ENCODE results near the gene B4GALNT3. TPM values are rescaled to one million over a fixed set of nuclear protein-coding genes. Genes with fewer than 3 reads are reported as not detected.

B4GALNT3 gene
- total and polyA plus RNA-seq, 2 of the 13 experiments (the other 11 are each of a cell fraction or from before 2014, with no cell fraction given), result 3.2 to 4.4 TPM

- peak; percentile 87 to 88 for TF ChIP-seq HMGXB4 (CRISPR knock-in tag; IDR thresholded peaks at IDR 0.05; ENCODE audit: borderline replicate concordance in 1 of 2, low read depth in 1 of 2)
- peak; percentile 36 for TF ChIP-seq ZNF263 (CRISPR knock-in tag; IDR thresholded peaks at IDR 0.05)
- no peak for TF ChIP-seq TP53 (CRISPR knock-in tag; conservative IDR thresholded peaks at IDR 0.05)
- no peak; the same call in 1 of the 2 replicates for TF ChIP-seq MXD4 (CRISPR knock-in tag; IDR thresholded peaks at IDR 0.05)
- no peak for TF ChIP-seq SNAI1 (CRISPR knock-in tag; IDR thresholded peaks at IDR 0.05; ENCODE audit: borderline replicate concordance)
- TF ChIP-seq ZNF18 (CRISPR knock-in tag; IDR thresholded peaks at IDR 0.05; ENCODE audit: insufficient replicate concordance), result peak; percentile 12
- TF ChIP-seq ZNF33B (CRISPR knock-in tag; IDR thresholded peaks at IDR 0.05), result 0 out of 2 replicates have a peak, but pooled peaks have one; percentile 7
- no peak for TF ChIP-seq HIC2 (CRISPR knock-in tag; IDR thresholded peaks at IDR 0.05; ENCODE audit: low read depth)
- peak; percentile 82 for TF ChIP-seq ZNF777 (CRISPR knock-in tag; IDR thresholded peaks at IDR 0.05)
- TF ChIP-seq NR2F6 (IDR thresholded peaks at IDR 0.05), result peak; percentile 88
- peak; percentile 49; the same call in 1 of the 2 replicates for TF ChIP-seq NR2F6 (CRISPR knock-in tag; IDR thresholded peaks at IDR 0.05)
- no peak for TF ChIP-seq HNF4G (IDR thresholded peaks at IDR 0.05; ENCODE audit: borderline replicate concordance, low read depth, low read length)
- TF ChIP-seq HNF4G (CRISPR knock-in tag; IDR thresholded peaks at IDR 0.05; ENCODE audit: borderline replicate concordance, low read depth), result no peak
- peak; percentile 43 for TF ChIP-seq POGZ (CRISPR knock-in tag; IDR thresholded peaks at IDR 0.05)
- TF ChIP-seq HMGA1 (CRISPR knock-in tag; conservative IDR thresholded peaks at IDR 0.05), result no peak
- no peak for TF ChIP-seq MAFK (conservative IDR thresholded peaks at IDR 0.05 in 1 of 2, IDR thresholded peaks at IDR 0.05 in 1 of 2; ENCODE audit: low read length in 2 of 2)
- TF ChIP-seq RARA (CRISPR knock-in tag; IDR thresholded peaks at IDR 0.05), result peak; percentile 21; the same call in 1 of the 2 replicates
- TF ChIP-seq NR2F1 (CRISPR knock-in tag; IDR thresholded peaks at IDR 0.05), result peak; percentile 15 to 86; a peak in 2 of 4 replicates
- no peak for TF ChIP-seq SKIL (CRISPR knock-in tag; IDR thresholded peaks at IDR 0.05; ENCODE audit: borderline replicate concordance)
- TF ChIP-seq ZBTB42 (CRISPR knock-in tag; IDR thresholded peaks at IDR 0.05), result 0 out of 2 replicates have a peak, but pooled peaks have one; percentile 10
Observed at GRCh38 chr12:569803-570434, 110.2 kb downstream of the B4GALNT3 start (continued).
